HG03457 (cell line): Measurements from ENCODE around the gene IPO8.

ENCODE experiments used
- ATAC-seq: cut with Tn5 transposase; IDR thresholded peaks from one replicate; pipeline ENCODE4 v1.9.1; 2021; ENCODE audit warnings: moderate number of reproducible peaks; ENCODE audit not compliant: unreplicated experiment

IPO8 gene

DNA sequence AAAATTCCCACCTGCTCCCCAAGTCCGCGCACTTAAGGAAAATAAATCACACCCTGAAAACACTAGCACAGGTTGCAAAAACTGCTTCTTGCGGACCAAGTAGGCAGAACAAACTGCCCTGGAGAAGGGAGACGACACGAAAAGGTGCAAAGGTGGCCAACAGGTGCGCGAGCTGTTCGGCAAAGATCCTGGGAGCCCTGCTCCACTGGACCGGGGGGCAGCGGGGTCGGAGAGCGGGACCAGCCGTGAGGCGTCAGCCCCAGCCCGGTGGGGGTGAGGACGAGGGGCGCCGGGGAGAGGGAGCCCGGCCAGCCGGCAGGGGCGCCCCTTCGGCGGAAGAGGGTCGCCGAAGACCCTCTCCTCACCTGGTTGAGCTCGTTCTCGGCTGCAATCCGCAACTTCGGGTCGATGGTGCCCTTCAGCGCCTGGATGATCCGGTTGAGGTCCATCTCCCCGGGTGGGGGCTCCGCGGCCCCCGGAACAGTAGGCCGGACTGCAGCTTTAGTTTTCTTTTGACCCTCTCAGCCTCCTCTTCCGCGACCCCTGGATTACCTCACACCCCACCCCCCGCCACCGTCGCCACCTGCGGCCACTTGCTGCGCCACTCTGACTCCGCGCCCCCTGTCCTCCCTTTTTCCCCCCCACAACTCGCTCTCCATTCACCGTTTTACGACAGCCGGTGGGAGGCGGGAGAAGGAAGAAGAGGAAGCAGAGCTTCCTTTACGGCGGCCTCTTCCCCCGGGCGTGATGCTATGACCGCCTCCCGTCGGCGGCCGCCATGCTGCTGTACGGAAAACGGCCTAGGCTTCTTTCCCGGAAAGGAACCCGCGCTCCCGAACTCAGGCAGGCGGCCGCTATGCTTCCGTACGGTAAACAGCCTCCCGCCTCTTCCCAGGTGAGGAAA, at the start of gene IPO8:
TSS of gene IPO8 (minus strand) at position 671 of the 904 bp plus-strand sequence. CDS start at position 449, 222 bp downstream.
- peak; percentile 73 for ATAC-seq

GRCh38 chr12:30744321-30744720, 48.7 kb upstream of the IPO8 start:
- ATAC-seq = no peak

- no peak for ATAC-seq
Measured at GRCh38 chr12:30740274-30740673, 44.6 kb upstream of the IPO8 start.

DNA sequence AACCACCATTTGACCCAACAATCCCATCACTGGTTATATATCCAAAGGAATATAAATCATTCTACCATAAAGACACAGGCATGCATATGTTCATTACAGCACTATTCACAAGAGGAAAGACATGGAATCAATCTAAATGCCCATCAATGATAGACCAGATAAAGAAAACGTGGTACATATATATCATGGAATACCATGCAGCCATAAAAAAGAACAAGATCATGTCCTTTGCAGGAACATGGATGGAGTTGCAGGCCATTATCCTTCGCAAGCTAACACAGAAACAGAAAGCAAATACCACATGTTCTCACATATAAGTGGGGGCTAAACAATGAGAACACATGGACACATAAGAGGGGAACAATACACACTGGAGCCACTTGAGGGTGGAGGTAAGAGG, 43.4 kb upstream of the IPO8 start:
- ATAC-seq = no peak

DNA sequence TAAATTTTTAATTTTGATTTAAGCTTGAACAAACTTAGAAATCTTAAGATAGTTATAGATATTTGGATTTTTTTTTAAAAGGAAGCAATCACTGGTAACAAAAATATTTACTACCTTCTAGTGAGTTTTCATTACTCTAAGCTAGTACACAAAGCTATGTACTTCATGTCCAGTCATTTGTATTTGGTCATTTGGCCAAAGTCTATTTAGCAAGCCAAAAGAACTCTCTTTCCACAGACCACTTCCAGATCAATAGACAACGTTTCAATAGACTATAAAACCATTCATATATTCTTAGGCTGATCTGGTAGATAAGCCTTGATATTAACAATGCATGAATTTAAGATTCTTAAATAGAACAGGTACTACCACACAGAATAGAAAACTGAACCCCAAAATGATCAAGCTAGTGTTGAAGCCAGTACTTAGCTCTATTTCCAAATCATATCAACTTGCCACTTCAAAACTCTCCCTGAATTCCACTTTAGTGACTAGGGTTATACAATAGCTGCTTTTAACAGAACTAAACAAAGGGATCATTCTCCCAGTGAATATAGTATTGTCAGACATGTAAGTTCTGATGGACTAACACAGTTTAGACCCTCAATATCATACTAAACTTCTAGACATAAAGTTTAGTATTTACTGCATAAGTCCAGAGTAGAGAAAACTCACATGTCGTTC, 37.4 kb upstream of the IPO8 start:
- ATAC-seq = no peak

DNA sequence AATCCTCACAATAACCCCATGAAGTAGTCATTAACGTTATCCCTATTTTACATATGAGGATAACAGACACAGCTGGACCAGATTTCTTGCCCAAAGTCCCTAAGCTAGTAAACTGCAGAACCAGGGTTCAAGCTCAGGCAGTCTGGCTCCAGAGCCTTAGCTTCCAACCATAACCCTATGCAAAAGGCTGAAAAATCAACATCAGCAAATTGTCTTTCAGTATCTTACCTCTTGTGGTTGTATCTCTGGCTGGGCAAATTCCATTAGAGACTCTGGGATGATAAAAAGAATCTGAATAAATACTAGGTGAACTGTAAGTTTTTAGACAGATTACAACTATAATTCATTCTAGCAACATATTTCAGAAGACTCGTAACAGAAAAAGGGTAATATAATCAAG, 34.3 kb upstream of the IPO8 start:
- no peak for ATAC-seq

- no peak for ATAC-seq
Measured at GRCh38 chr12:30729547-30729946, 33.9 kb upstream of the IPO8 start.

GRCh38 chr12:30726647-30727046, 31.0 kb upstream of the IPO8 start:
- no peak for ATAC-seq

DNA sequence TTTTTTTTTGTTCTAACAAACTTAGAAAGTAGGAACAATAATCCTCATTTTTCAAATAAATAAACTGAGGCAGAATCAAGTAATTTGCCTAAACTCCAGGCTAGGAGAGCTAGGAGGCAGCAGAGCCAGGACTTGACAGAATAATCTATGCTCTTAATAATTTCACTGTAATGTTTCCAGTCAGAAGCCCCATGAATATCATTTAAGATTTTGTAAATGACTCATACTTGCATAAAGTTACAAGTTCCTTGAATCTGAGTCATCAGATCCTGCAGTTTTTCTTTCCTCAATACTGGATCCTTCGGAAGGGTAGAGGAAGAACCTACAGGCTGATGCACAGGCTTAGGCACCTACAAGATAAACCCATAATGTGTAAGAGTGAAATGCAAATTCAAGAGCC, 30.1 kb upstream of the IPO8 start:
- no peak for ATAC-seq

- no peak for ATAC-seq
Measured at GRCh38 chr12:30719060-30719459, 23.4 kb upstream of the IPO8 start.

GRCh38 chr12:30707613-30708342, 12.1 kb upstream of the IPO8 start:
- ATAC-seq = no peak

DNA sequence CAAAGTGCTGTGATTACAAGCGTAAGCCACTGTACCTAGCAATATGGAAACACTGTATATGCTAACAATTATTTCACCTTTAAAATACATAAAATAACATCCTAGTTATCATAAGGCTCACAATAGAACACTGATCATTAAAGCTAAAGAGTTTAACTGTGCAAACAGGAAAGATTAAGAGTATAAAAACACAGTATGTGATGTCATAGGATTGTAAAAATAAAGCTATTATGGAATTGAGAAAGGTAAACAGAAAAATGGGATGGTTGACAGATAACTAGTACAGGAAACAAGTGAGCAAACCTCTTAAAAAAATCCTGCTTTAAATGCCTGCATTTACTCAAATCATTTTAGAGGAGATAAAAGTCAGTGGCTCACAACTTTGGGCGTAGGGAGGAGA, 10.8 kb upstream of the IPO8 start:
- ATAC-seq = no peak

GRCh38 chr12:30701056-30701455, 5.4 kb upstream of the IPO8 start:
- ATAC-seq = no peak

DNA sequence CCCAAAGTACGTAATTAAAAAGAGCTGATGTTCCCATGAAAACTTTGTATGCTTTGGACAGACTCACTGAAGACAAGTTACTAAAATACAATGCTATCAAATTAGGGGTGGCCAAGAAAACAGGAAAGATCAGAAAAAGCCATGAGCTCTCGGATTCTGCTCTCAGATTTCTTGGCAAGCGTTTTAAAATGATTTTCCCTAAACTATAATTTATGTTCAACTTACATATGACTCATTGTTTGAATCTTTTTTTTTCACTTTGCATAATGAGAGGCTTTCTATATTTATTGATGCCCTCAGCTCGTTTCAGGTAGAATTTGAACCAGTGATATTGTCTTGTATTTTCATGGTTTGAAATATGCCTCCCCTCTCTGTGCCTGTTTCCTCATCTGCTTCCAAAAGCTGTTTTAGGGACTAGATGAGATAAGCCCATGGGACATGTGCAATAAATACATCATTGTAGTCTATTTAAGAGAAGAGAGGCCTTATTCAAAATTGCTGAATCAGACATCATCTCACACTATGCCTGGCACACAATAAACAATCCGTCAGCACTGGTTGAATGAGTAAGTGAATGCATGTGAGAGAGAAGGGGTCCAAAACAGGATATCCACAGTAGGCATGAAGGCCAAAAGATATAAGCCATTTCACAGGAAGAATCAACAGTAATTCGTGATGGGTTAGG, 4.7 kb upstream of the IPO8 start:
- no peak for ATAC-seq

GRCh38 chr12:30698346-30698745, 2.7 kb upstream of the IPO8 start:
- ATAC-seq = no peak

- ATAC-seq = no peak
Measured at GRCh38 chr12:30696943-30697342, 1.3 kb upstream of the IPO8 start.

- ATAC-seq = no peak
Measured at GRCh38 chr12:30696486-30696885, 817 bp upstream of the IPO8 start.

GRCh38 chr12:30696103-30696408, 387 bp upstream of the IPO8 start:
- peak; percentile 26 for ATAC-seq

DNA sequence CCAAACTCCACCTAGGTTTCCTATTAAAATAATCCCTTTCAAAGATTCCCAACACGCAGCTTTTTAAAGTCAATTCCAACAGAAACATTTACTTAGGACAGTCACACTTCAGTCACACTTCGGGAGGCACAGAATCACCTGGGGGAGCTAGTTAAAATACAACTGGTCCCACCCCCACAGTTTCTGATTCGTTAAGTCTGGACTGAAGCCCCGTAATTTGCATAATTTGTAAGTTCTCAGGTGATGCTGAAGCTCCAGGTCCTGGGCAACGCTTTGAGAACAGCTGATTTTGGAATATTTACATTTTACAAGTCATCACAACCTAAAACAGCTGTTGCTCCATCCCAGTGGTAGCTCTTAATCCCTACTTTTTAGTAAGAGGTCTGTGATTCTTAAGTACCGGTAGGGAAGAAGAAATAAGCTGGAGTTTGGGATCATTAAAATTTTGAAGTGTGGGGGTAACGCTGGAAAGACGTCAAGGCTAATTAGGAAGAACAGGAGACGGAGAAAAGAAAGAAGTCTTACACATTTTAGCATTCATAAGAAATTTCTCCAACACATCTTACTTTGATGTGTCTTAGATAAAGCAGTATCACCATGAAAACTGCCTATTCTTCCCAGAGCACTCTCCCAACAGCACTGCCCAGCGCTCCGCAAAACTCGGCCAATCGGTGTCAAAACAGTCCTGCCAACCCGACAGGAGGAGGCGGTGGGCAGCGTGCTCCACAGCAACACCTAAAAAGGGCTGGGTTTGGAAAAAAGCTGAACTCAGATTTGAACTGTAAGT, 1.1 kb downstream of the IPO8 start:
- ATAC-seq = no peak

DNA sequence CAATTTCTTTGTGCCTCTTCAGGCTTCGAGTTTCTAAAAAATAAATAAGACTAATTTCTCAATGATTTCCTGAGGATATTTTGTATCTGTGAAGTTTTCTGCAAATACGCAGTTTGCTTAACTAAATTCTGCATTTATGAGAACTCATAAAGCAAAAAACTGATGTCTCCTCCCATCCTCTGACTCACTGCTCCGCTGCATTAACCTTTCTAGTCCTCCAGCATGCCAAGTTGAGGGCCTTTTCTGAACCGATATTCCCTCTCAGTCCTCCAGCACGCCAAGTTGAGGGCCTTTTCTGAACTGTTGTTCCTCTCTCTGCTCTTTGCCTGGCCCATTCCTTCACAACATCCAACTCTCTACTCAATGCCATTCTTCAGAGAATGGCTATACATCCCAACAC, 3.2 kb downstream of the IPO8 start:
- no peak for ATAC-seq
